GM18909 (cell line): ENCODE measurements around the gene CFAP46.

Source experiments
- ATAC-seq: cut with Tn5 transposase; IDR thresholded peaks from one replicate; pipeline ENCODE4 v1.9.1; 2021; ENCODE audit warnings: mild to moderate bottlenecking; ENCODE audit not compliant: unreplicated experiment, poor library complexity

The CFAP46 gene

GRCh38 chr10:132886211-132887099, 55.9 kb downstream of the CFAP46 start:
- no peak for ATAC-seq

GRCh38 chr10:132885451-132886210, 56.7 kb downstream of the CFAP46 start:
- no peak for ATAC-seq

- ATAC-seq: no peak
Observed at GRCh38 chr10:132884691-132885271, 57.6 kb downstream of the CFAP46 start.

- ATAC-seq: no peak
Observed at GRCh38 chr10:132884041-132884440, 58.3 kb downstream of the CFAP46 start.

- ATAC-seq: no peak
Observed at GRCh38 chr10:132883391-132883881, 58.9 kb downstream of the CFAP46 start.

GRCh38 chr10:132882069-132882951, 60.1 kb downstream of the CFAP46 start:
- ATAC-seq: no peak

GRCh38 chr10:132881186-132881920, 61.0 kb downstream of the CFAP46 start:
- ATAC-seq: no peak

GRCh38 chr10:132880128-132880981, 62.0 kb downstream of the CFAP46 start:
- ATAC-seq: no peak

GRCh38 chr10:132879408-132880127, 62.8 kb downstream of the CFAP46 start:
- ATAC-seq: no peak

GRCh38 chr10:132878730-132879407, 63.5 kb downstream of the CFAP46 start:
- no peak for ATAC-seq

GRCh38 chr10:132878091-132878729, 64.2 kb downstream of the CFAP46 start:
- no peak for ATAC-seq

- no peak for ATAC-seq
Observed at GRCh38 chr10:132877473-132877872, 64.9 kb downstream of the CFAP46 start.

- no peak for ATAC-seq
Observed at GRCh38 chr10:132876993-132877431, 65.4 kb downstream of the CFAP46 start.

- no peak for ATAC-seq
Observed at GRCh38 chr10:132876131-132876860, 66.1 kb downstream of the CFAP46 start.

GRCh38 chr10:132875435-132875834, 66.9 kb downstream of the CFAP46 start:
- no peak for ATAC-seq

- ATAC-seq: no peak
Observed at GRCh38 chr10:132873395-132873794, 69.0 kb downstream of the CFAP46 start.
